ENCODE data around the gene C16orf90.

DNA sequence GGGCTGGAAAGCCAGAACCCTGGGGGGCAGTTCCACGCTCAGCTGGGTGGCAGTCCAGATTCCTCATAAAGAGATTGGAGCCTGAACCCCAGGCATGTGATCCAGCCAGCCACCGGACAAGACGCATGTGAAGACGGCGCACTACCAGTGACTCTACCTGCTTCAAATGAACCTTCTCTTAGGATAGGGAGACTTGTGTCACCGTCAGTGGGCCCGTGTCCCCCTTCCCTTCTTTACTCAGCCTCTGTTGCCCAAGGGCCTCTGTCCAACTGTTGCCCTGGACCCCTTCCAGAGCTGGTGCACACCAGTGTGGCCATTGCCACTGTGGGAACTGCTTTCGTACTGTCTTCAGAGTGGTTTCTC, 23.7 kb upstream of the C16orf90 start:
- TF ChIP-seq, protein P1, sequence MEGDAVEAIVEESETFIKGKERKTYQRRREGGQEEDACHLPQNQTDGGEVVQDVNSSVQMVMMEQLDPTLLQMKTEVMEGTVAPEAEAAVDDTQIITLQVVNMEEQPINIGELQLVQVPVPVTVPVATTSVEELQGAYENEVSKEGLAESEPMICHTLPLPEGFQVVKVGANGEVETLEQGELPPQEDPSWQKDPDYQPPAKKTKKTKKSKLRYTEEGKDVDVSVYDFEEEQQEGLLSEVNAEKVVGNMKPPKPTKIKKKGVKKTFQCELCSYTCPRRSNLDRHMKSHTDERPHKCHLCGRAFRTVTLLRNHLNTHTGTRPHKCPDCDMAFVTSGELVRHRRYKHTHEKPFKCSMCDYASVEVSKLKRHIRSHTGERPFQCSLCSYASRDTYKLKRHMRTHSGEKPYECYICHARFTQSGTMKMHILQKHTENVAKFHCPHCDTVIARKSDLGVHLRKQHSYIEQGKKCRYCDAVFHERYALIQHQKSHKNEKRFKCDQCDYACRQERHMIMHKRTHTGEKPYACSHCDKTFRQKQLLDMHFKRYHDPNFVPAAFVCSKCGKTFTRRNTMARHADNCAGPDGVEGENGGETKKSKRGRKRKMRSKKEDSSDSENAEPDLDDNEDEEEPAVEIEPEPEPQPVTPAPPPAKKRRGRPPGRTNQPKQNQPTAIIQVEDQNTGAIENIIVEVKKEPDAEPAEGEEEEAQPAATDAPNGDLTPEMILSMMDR (IDR thresholded peaks at IDR 0.05; ENCODE audit: poor library complexity), result no peak
- no peak for TF ChIP-seq EZH2 (IDR thresholded peaks at IDR 0.05; ENCODE audit: borderline replicate concordance)
